GM20431 (cell line): ENCODE results near the gene ORC6.

ENCODE experiments used
- in situ Hi-C: fragments of 300-500 bp; cut with MseI, MboI; formaldehyde crosslinking; loops from one replicate; pipeline ENCODE4 v1.15.0; 2020; ENCODE audit warnings: low sequenced_read_pairs; ENCODE audit not compliant: unreplicated experiment

Gene ORC6

GRCh38 chr16:46730126-46730525 lies 40.7 kb downstream of the ORC6 start:
- in situ Hi-C loops, result no loop called here

DNA sequence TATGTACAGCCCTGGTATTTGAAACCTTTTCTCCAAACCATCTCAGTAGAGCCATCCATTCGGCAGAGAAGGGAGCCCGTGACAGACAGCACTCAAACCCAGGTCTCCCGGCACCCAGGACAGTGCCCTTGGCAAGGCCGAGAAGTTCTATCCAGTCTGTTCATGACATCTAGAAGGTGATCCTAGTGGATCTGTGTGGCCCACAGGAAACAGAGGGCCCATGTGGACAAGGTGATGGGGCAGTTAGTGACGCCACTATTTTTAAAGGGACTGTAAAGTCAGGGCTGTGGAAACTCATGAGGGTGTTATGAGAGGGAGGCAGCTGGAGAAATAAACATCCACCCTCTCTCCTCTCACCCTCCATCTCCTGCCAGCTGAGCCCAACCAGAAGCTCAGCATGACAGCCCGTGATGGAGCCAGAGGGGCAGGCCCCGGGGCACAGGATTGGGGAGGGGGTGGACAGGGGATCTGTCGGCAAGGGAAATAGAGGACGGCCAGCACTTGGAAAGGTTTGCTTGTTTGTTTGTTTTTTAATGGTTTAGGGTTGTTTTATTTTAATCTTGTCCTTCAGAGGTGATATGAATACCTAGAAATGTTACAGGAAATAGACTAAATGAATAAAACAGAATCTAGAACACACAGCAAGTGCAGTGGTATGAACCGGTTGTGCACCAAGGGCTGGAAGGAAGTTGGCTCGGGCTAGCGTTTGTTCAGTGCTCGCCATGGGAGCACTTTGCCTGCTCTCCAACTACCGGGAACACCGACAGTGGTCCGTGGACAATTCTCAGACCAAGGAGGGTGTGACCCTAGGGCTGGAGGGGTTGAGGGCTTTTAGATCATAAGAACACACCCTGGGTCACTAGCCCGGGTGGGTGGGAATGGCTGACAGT lies 41.6 kb downstream of the ORC6 start:
- in situ Hi-C loops, result no loop called here

DNA sequence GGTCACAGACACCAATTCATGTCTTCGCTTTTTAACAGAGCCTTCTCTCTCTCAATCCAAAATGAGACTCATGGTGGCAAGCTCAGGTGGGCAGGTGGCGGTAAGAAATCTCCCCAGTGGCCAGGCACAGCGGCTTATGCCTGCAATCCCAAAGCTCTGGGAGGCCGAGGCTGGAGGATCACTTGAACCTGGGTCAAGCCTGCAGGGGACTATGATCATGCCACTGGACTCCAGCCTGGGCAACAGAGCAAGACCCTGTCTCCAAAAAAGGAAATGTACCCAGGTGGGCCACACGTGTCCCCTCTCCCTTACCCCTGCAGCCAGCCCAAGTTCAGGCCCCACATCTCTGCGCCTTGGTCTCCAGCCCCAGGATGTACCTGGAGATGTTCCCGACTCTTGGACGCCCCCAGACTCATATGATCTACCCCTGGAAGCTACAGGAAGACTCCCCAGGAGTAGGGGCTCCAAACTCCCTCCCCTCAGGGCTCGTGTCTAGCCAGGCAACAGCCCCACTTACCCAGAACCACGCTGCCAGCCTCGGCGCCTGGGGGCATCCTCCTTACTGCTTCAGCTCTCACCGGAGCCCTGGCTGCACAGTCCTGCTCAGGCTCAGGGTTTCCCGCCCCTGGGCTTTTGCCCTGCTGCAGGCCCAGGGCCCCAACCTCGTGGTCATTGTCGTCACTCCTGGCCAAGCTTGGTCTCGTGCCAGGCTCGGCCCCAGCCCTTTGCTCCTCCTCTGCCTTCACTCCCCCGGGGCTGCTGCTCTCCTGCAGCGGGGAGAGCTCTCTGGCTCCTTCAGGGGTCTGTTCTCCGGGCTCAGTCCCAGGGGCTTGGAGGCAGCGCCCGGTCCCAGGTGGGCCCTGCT lies 42.5 kb downstream of the ORC6 start:
- in situ Hi-C loops, result no loop called here

GRCh38 chr16:46732561-46732960 lies 43.1 kb downstream of the ORC6 start:
- in situ Hi-C loops, result no loop called here

GRCh38 chr16:46733319-46733830 lies 43.9 kb downstream of the ORC6 start:
- in situ Hi-C loops, result no loop called here

DNA sequence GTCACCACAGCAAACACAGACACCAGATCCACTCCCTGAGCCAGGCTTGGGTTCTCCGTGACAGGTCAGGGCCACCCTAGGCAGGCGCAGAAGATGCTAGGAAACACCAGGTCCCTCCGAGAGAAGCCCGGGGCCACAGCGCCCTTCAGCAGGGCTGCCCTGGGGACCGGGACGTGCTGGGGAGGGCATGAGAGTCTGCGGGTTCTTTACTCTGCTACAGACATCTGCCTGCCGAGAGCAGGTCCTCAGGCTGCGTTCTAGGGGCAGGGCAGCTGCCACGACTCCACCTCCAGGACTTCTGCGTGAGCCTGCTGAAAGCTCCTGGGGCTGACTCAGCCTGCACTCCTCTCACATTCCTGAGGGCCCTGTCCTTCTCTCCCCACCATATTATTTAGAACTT lies 47.2 kb downstream of the ORC6 start:
- in situ Hi-C loops, result no loop called here

DNA sequence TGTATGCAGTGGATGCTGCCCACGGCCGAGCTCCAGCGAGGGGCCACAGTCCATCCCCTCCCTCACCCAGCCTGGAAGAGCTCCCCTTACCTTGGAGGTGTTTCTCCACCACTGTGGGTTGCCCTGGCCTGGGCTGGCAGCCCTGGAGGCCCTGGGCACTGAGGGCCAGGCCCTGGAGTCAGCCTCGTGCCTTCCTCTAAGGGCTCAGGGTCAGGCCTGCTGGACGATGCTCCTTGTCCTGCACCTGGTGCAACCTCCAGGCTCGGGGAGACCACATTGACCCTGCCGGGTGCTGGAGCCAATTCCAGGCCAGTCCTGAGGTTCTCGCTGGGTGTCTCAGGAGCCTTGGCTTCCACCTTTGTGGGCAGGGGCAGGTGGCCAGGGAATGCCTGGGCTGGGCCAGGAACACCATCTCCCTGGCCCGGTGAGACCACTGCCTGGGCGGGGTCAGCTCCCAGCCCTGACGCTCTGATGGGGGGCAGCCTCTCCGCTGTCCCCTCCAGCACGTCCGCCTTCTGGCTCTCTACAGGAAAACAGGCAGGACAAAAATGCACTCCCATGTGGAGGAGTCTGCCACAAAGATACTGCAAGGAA lies 48.3 kb downstream of the ORC6 start:
- in situ Hi-C loops, result no loop called here

GRCh38 chr16:46739934-46740333 lies 50.5 kb downstream of the ORC6 start:
- in situ Hi-C loops, result no loop called here

DNA sequence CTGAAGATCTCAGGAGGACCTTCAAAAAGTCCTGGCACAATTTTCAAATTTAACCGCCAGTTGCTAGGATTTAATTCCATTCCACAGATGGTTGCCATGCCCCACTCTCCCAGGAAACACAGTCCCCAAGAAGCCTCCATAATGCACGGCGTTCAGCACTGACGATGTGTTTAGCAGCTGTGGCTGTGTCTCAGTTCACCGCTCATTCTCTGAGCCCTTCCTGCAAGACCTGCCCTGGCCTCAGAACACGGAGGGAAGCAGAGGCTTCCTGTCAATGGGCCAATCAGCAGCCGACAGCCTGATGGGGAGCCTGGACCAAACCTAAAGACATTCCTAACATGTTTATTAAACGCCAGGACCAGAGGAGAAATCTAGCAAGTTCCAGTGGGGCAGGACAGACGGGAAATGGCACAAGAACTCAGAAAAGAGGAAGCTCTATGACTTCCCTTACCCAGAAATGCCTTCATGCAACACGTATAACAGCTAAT lies 53.8 kb downstream of the ORC6 start:
- in situ Hi-C loops, result no loop called here

- in situ Hi-C loops, result no loop called here
Measured at GRCh38 chr16:46745617-46746016, 56.2 kb downstream of the ORC6 start.

DNA sequence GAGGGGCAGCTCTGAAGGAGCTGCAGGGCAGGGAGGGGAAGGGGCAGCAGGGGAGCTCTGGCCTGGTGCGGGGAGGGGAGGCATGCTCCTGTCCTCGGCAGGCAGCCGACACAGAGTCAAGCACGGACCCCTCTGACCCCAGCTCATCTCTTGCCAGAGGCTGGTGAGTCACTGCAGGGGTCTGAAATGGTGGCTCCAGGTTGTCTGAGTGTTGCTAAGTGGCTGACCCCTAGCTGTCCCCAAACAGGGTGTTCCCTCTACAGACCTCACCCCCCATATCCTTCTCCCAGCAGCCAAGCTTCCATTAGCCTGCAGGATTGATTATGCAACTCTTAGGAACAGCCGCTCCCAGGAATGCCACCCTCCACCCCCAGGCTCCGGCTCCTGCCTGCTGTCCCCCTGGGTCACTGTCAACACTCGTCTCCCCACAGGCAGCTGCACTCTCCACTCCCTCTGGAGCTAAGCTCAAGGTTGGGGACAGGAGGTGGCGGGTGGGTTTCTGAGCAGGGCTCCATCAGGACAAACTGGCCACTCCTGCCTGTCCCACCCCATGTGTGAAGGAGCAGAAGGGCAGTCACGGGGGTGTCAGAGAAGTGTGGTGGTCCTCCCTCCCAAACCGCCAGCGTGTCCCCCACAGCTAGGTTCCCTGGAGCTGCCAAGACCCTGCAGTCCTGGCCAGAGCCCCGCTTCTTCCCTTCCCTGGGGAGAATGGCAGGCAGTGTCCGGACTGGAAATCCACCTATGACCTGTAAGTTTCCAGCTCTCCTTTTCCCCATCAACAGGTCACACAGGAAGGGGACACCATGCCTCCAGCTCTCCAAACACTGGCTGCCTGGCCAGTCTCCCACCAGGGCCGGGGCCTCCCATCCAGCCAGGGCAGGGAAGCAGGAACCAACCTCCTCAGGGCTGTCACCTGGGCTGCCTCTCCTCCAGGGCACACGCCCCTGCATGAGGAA lies 57.6 kb downstream of the ORC6 start:
- in situ Hi-C loops, result no loop called here
